B cell (primary cell): ENCODE measurements around the gene HDGFL2.

Experiments used
- CTCF ChIP-seq: fragments of 200-600 bp; IDR thresholded peaks from one replicate; pipeline ENCODE4 v1.8.0; 2022; ENCODE audit warnings: antibody characterized with exemption, mild to moderate bottlenecking
- EZH2 ChIP-seq: IDR thresholded peaks from 2 replicates; pipeline ENCODE4 v1.6.1; 2012; ENCODE audit warnings: borderline replicate concordance, low read depth, mild to moderate bottlenecking, moderate library complexity, low read length; ENCODE audit not compliant: insufficient read depth, poor library complexity, severe bottlenecking

- TF ChIP-seq CTCF (no peak), EZH2 (no peak)
These were observed 32.9 kb downstream of the HDGFL2 start for GRCh38 chr19:4504891-4505569.
